Measurements from ENCODE around the gene PAX9.

The PAX9 gene

DNA sequence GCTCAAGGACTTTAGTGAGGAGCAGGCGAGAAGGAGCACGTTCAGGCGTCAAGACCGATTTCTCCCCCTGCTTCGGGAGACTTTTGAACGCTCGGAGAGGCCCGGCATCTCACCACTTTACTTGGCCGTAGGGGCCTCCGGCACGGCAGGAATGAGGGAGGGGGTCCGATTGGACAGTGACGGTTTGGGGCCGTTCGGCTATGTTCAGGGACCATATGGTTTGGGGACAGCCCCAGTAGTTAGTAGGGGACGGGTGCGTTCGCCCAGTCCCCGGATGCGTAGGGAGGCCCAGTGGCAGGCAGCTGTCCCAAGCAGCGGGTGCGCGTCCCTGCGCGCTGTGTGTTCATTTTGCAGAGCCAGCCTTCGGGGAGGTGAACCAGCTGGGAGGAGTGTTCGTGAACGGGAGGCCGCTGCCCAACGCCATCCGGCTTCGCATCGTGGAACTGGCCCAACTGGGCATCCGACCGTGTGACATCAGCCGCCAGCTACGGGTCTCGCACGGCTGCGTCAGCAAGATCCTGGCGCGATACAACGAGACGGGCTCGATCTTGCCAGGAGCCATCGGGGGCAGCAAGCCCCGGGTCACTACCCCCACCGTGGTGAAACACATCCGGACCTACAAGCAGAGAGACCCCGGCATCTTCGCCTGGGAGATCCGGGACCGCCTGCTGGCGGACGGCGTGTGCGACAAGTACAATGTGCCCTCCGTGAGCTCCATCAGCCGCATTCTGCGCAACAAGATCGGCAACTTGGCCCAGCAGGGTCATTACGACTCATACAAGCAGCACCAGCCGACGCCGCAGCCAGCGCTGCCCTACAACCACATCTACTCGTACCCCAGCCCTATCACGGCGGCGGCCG, 1.1 kb downstream of the PAX9 start:
- in situ Hi-C loops (cut with MboI; ENCODE audit: low pct_unique_long_range_greater_than_20kb, low sequenced_read_pairs, unreplicated experiment): loop anchor here (25.0 kb wide), 1 partner anchor 925 kb away; the partner anchor contains the start of genes FOXA1 and TTC6
- TF ChIP-seq, protein P1, sequence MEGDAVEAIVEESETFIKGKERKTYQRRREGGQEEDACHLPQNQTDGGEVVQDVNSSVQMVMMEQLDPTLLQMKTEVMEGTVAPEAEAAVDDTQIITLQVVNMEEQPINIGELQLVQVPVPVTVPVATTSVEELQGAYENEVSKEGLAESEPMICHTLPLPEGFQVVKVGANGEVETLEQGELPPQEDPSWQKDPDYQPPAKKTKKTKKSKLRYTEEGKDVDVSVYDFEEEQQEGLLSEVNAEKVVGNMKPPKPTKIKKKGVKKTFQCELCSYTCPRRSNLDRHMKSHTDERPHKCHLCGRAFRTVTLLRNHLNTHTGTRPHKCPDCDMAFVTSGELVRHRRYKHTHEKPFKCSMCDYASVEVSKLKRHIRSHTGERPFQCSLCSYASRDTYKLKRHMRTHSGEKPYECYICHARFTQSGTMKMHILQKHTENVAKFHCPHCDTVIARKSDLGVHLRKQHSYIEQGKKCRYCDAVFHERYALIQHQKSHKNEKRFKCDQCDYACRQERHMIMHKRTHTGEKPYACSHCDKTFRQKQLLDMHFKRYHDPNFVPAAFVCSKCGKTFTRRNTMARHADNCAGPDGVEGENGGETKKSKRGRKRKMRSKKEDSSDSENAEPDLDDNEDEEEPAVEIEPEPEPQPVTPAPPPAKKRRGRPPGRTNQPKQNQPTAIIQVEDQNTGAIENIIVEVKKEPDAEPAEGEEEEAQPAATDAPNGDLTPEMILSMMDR (IDR thresholded peaks at IDR 0.05; ENCODE audit: extremely low read depth, insufficient read depth, missing control alignments): no peak
- DNase-seq (ENCODE audit: low spot score): peak; percentile 39

- DNase-seq (ENCODE audit: low spot score): peak; percentile 23
- in situ Hi-C loops (cut with MboI; ENCODE audit: low pct_unique_long_range_greater_than_20kb, low sequenced_read_pairs, unreplicated experiment): loop anchor here (25.0 kb wide), 1 partner anchor 924 kb away; the partner anchor contains the start of genes FOXA1 and TTC6
- TF ChIP-seq, protein P1 (IDR thresholded peaks at IDR 0.05; ENCODE audit: extremely low read depth, insufficient read depth, missing control alignments): no peak
Observed at GRCh38 chr14:36663404-36664321, 2.0 kb downstream of the PAX9 start.

DNA sequence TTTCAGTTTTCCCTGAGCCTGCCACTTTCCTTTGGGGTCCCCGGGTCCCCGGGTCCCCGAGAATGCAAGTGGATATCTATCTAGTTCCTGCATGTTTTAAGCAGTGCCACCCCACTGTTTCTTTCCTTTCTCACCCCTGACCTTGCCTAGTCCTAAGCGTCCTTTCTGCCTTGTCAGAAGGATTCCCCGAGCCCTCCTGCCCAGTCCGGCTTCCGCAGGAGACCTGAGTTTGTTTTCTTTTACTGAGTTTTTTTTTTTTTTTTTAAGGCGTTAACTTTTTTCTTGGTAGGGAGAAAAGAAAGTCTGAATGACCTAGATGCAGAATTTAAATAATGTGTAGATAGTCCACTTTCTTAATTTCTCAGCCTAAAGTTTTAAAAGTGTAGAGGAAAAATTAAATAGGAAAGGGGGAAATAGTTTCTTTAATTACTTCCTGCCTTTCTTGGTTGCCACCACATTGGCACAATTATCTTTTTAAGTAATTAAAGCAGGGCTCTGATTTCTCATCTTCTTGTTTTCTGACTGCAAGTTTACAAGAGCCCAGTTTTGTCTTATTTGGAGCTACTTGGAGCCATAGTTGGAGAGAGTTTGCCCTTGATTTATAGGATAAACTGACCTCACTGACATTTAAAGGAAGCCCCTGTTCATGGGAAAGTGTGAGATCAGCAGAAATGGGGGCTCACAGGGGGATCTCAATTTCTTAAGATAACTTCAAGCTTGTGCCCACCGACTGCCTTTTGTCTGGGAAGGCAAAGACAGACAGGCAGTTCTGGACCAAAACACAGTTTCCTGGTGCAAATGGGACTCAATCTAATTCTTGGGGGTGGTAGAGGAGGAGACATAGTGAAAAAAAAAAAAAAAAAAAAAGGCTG, 2.9 kb downstream of the PAX9 start:
- in situ Hi-C loops (cut with MboI; ENCODE audit: low pct_unique_long_range_greater_than_20kb, low sequenced_read_pairs, unreplicated experiment): loop anchor here (25.0 kb wide), 1 partner anchor 923 kb away; the partner anchor contains the start of genes FOXA1 and TTC6
- DNase-seq (ENCODE audit: low spot score): no peak
- TF ChIP-seq, protein P1 (IDR thresholded peaks at IDR 0.05; ENCODE audit: extremely low read depth, insufficient read depth, missing control alignments): no peak

- in situ Hi-C loops (cut with MboI; ENCODE audit: low pct_unique_long_range_greater_than_20kb, low sequenced_read_pairs, unreplicated experiment): loop anchor here (25.0 kb wide), 1 partner anchor 921 kb away; the partner anchor contains the start of genes FOXA1 and TTC6
Observed at GRCh38 chr14:36665887-36666415, 4.3 kb downstream of the PAX9 start.

DNA sequence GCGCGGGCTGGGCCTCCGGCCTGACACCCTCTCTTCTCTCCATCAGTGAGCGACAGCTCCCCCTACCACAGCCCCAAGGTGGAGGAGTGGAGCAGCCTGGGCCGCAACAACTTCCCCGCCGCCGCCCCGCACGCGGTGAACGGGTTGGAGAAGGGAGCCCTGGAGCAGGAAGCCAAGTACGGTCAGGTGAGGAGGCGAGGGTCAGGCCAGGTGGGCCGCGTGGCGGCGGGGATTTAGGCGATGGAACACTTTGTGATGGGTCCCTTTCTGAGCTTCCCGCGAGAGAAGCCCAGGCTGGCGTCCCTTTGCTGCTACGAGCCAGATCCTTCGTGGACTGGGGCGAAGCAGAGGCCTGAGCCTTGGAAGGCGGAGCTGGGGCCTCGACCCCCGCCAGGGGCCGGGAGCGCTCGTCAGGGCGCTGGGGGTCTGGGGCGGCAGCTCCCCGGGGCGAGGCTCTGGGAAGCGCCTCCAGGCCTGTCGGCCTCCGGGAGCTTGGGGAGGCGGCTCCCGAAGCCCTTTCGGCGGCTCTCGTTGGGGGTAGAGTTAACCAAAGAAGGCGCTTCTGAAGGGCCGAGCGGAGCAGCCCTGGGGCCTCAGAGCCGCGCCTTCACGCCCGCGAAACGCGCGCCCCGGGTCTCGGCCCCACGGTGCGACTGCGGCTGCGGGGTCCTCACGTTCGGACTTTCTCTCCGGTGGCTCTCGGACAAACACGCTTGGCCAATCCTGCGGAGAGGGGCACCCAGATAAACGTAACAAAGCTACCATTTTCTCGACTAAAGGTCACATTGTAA, 5.0 kb downstream of the PAX9 start:
- peak; percentile 51 for DNase-seq (ENCODE audit: low spot score)
- in situ Hi-C loops (cut with MboI; ENCODE audit: low pct_unique_long_range_greater_than_20kb, low sequenced_read_pairs, unreplicated experiment): loop anchor here (25.0 kb wide), 1 partner anchor 921 kb away; the partner anchor contains the start of genes FOXA1 and TTC6

More at GRCh38 chr14:36665887-36666415, 4.3 kb downstream of the PAX9 start:
- TF ChIP-seq, protein P1 (IDR thresholded peaks at IDR 0.05; ENCODE audit: extremely low read depth, insufficient read depth, missing control alignments): no peak
- DNase-seq (ENCODE audit: low spot score): peak; percentile 31

More for the DNA sequence above, 5.0 kb downstream of the PAX9 start:
- TF ChIP-seq, protein P1 (IDR thresholded peaks at IDR 0.05; ENCODE audit: extremely low read depth, insufficient read depth, missing control alignments): no peak

Measured in GM13977 (cell line).